ENCODE measurements around the gene PLOD1.
"Not testable (repeated sequence)": the region's sequence is repeated elsewhere in the genome, so short reads cannot be mapped to it uniquely, and the experiment has no call there.

The PLOD1 gene

GRCh38 chr1:11981378-11982009 is 47.0 kb downstream of the PLOD1 start:
- DNase-seq, result no peak

- DNase-seq, result no peak
Measured at GRCh38 chr1:11982010-11982392, 47.5 kb downstream of the PLOD1 start.

GRCh38 chr1:11984121-11984520 is 49.6 kb downstream of the PLOD1 start:
- DNase-seq, result no peak

GRCh38 chr1:11984576-11984975 is 50.1 kb downstream of the PLOD1 start:
- no peak for DNase-seq

GRCh38 chr1:11985171-11985570 is 50.7 kb downstream of the PLOD1 start:
- no peak for DNase-seq

- DNase-seq, result no peak
Measured at GRCh38 chr1:11985851-11986250, 51.3 kb downstream of the PLOD1 start.

- DNase-seq, result no peak
Measured at GRCh38 chr1:11989669-11990068, 55.2 kb downstream of the PLOD1 start.

GRCh38 chr1:11990303-11991032 is 56.0 kb downstream of the PLOD1 start:
- DNase-seq, result no peak

- DNase-seq, result no peak
Measured at GRCh38 chr1:11991969-11992676, 57.6 kb downstream of the PLOD1 start.

- no peak for DNase-seq
Measured at GRCh38 chr1:11997081-11997850, 62.7 kb downstream of the PLOD1 start.

- DNase-seq, result no peak
Measured at GRCh38 chr1:11998636-11999035, 64.1 kb downstream of the PLOD1 start.

GRCh38 chr1:11999236-11999635 is 64.7 kb downstream of the PLOD1 start:
- no peak for DNase-seq

- no peak for DNase-seq
Measured at GRCh38 chr1:12001249-12001917, 66.9 kb downstream of the PLOD1 start.

- no peak for DNase-seq
Measured at GRCh38 chr1:12001996-12002493, 67.5 kb downstream of the PLOD1 start.

- DNase-seq, result no peak
Measured at GRCh38 chr1:12003762-12004161, 69.2 kb downstream of the PLOD1 start.

- no peak for DNase-seq
Measured at GRCh38 chr1:12005488-12006166, 71.1 kb downstream of the PLOD1 start.

GRCh38 chr1:12006167-12006921 is 71.8 kb downstream of the PLOD1 start:
- DNase-seq, result no peak

- no peak for DNase-seq
Measured at GRCh38 chr1:12007204-12007603, 72.7 kb downstream of the PLOD1 start.

GRCh38 chr1:12008355-12008754 is 73.8 kb downstream of the PLOD1 start:
- not testable (repeated sequence) for DNase-seq

- no peak for DNase-seq
Measured at GRCh38 chr1:12009318-12009947, 74.9 kb downstream of the PLOD1 start.

Data from GOT3 (cell line).